GM12864 (cell line): ENCODE results near the gene GFOD2.

Experiments used
- DNase-seq: peaks from one replicate; pipeline ENCODE4 v3.0.0-alpha.2; 2011; ENCODE audit warnings: low read depth
- H3K4me3 ChIP-seq: 2 replicates; pipeline ENCODE4 v1.5.1; 2011; ENCODE audit warnings: mild to moderate bottlenecking, low read depth, low read length, control low read depth
- CTCF ChIP-seq: IDR thresholded peaks from 2 replicates; pipeline ENCODE4 v1.5.1; 2011; ENCODE audit warnings: low read depth, mild to moderate bottlenecking, moderate library complexity, low read length, control low read depth, inconsistent platforms; ENCODE audit errors: missing control alignments

Gene GFOD2

GRCh38 chr16:67676939-67677338 is 42.2 kb downstream of the GFOD2 start:
- no peak overlapping the region for H3K4me3 ChIP-seq
- no peak for DNase-seq
- TF ChIP-seq CTCF = no peak

- H3K4me3 ChIP-seq = no peak overlapping the region
- DNase-seq = no peak
- no peak for TF ChIP-seq CTCF
These were observed 42.6 kb downstream of the GFOD2 start for GRCh38 chr16:67676516-67676915.

- no peak for TF ChIP-seq CTCF
- no peak for DNase-seq
- no peak overlapping the region for H3K4me3 ChIP-seq
These were observed 43.1 kb downstream of the GFOD2 start for GRCh38 chr16:67675999-67676398.

GRCh38 chr16:67675579-67675935 is 43.6 kb downstream of the GFOD2 start:
- no peak overlapping the region for H3K4me3 ChIP-seq
- no peak for TF ChIP-seq CTCF
- no peak for DNase-seq

GRCh38 chr16:67674851-67675578 is 44.1 kb downstream of the GFOD2 start:
- no peak for DNase-seq
- no peak for TF ChIP-seq CTCF
- H3K4me3 ChIP-seq = no peak overlapping the region

- DNase-seq = no peak
- TF ChIP-seq CTCF = no peak
These were observed 45.2 kb downstream of the GFOD2 start for GRCh38 chr16:67673712-67674580.

More at GRCh38 chr16:67673712-67674580, 45.2 kb downstream of the GFOD2 start:
- no peak overlapping the region for H3K4me3 ChIP-seq
